HepG2 (cell line): ENCODE measurements around the gene ZNF451. TPM values are rescaled to one million over a fixed set of nuclear protein-coding genes. Genes with fewer than 3 reads are reported as not detected.

Experiments
- BCL6 ChIP-seq: IDR thresholded peaks from 2 replicates; pipeline ENCODE4 v1.6.1; 2016; ENCODE audit warnings: missing genetic modification reagents, missing compliant biosample characterization
- CBFB ChIP-seq: sonication (generic); formaldehyde crosslinking; IDR thresholded peaks from 2 replicates; pipeline ENCODE4 v1.4.0; 2020; ENCODE audit warnings: missing genetic modification reagents
- CEBPG ChIP-seq: IDR thresholded peaks from 2 replicates; pipeline ENCODE4 v1.6.1; 2016
- CREM ChIP-seq, 2 experiments: sonication (generic) in 1 of 2; formaldehyde crosslinking in 1 of 2; IDR thresholded peaks; 2 replicates each; pipeline versions ENCODE4 v1.4.0 to v1.6.1; 2016 to 2020; ENCODE audit warnings: antibody characterized with exemption in 1 of 2, mild to moderate bottlenecking in 1 of 2, missing genetic modification reagents in 1 of 2
- EP300 ChIP-seq, 3 experiments: sonication (generic) in 1 of 3; formaldehyde crosslinking in 1 of 3; IDR thresholded peaks; 2 replicates each; pipeline versions ENCODE4 v1.5.1 to v1.6.1; 2011 to 2020; ENCODE audit warnings: low read depth in 2 of 3, low read length in 2 of 3, borderline replicate concordance in 1 of 3, improper control_type of control experiment in 1 of 3, mild to moderate bottlenecking in 1 of 3, missing genetic modification reagents in 1 of 3, moderate library complexity in 1 of 3
- ERF ChIP-seq: IDR thresholded peaks from 2 replicates; pipeline ENCODE4 v1.6.1; 2018; ENCODE audit warnings: missing biosample characterization, missing genetic modification reagents
- FOSL1 ChIP-seq: sonication (generic); formaldehyde crosslinking; IDR thresholded peaks from 2 replicates; pipeline ENCODE4 v1.9.0; 2021; ENCODE audit warnings: missing genetic modification reagents, borderline replicate concordance
- HDAC1 ChIP-seq: sonication (generic); formaldehyde crosslinking; IDR thresholded peaks from 2 replicates; pipeline ENCODE4 v1.5.1; 2020; ENCODE audit warnings: mild to moderate bottlenecking, missing genetic modification reagents
- HDAC2 ChIP-seq: sonication (generic); formaldehyde crosslinking; IDR thresholded peaks from 2 replicates; pipeline ENCODE4 v1.4.0; 2020; ENCODE audit warnings: missing genetic modification reagents
- HNF4A ChIP-seq: sonication (generic); formaldehyde crosslinking; IDR thresholded peaks from 2 replicates; pipeline ENCODE4 v1.4.0; 2020; ENCODE audit warnings: missing genetic modification reagents
- HOXA3 ChIP-seq: sonication (generic); formaldehyde crosslinking; IDR thresholded peaks from 2 replicates; pipeline ENCODE4 v1.5.0; 2020; ENCODE audit warnings: missing genetic modification reagents
- MAZ ChIP-seq, 2 experiments: sonication (generic) in 1 of 2; formaldehyde crosslinking in 1 of 2; IDR thresholded peaks; 2 replicates each; pipeline versions ENCODE4 v1.5.0 to v1.6.1; 2012 to 2020; ENCODE audit warnings: low read depth in 2 of 2, mild to moderate bottlenecking in 2 of 2, borderline replicate concordance in 1 of 2, improper control_type of control experiment in 1 of 2, low read length in 1 of 2, missing genetic modification reagents in 1 of 2, moderate library complexity in 1 of 2
- NCOA2 ChIP-seq: sonication (generic); formaldehyde crosslinking; IDR thresholded peaks from 2 replicates; pipeline ENCODE4 v1.8.0; 2022; ENCODE audit warnings: inconsistent platforms
- NFIC ChIP-seq: IDR thresholded peaks from 2 replicates; pipeline ENCODE4 v1.6.1; 2012; ENCODE audit warnings: mild to moderate bottlenecking, low read length, inconsistent platforms
- NFRKB ChIP-seq: fragments of 450-650 bp; IDR thresholded peaks from 2 replicates; pipeline ENCODE4 v1.6.1; 2017
- NR2F6 ChIP-seq, 2 experiments: IDR thresholded peaks; 2 replicates each; pipeline ENCODE4 v1.6.1; 2016; ENCODE audit warnings: antibody characterized with exemption in 1 of 2, mild to moderate bottlenecking in 1 of 2
- SRF ChIP-seq: IDR thresholded peaks from 2 replicates; pipeline ENCODE4 v1.6.1; 2011; ENCODE audit warnings: mild to moderate bottlenecking, low read depth, low read length, moderate library complexity
- TCF7 ChIP-seq: sonication (generic); IDR thresholded peaks from 2 replicates; pipeline ENCODE4 v1.6.1; 2016; ENCODE audit warnings: antibody characterized with exemption, low read depth
- TEAD2 ChIP-seq: sonication (generic); formaldehyde crosslinking; IDR thresholded peaks from 2 replicates; pipeline ENCODE4 v1.9.0; 2021; ENCODE audit warnings: missing genetic modification reagents
- TEAD3 ChIP-seq: optimal IDR thresholded peaks from 2 replicates; pipeline ENCODE3; 2016; ENCODE audit warnings: borderline replicate concordance
- ZBTB7B ChIP-seq: sonication (generic); formaldehyde crosslinking; IDR thresholded peaks from 2 replicates; pipeline ENCODE4 v1.4.0; 2020; ENCODE audit warnings: missing genetic modification reagents
- ZMYM4 ChIP-seq: sonication (generic); formaldehyde crosslinking; IDR thresholded peaks from 2 replicates; pipeline ENCODE4 v1.8.1; 2023; ENCODE audit warnings: mild to moderate bottlenecking, missing genetic modification reagents
- ZNF382 ChIP-seq: sonication (generic); formaldehyde crosslinking; IDR thresholded peaks from 2 replicates; pipeline ENCODE4 v1.5.0; 2020; ENCODE audit warnings: missing genetic modification reagents, mild to moderate bottlenecking, borderline replicate concordance
- ZNF790 ChIP-seq: sonication (generic); formaldehyde crosslinking; IDR thresholded peaks from 2 replicates; pipeline ENCODE4 v1.8.0; 2022; ENCODE audit warnings: missing genetic modification reagents, mild to moderate bottlenecking, borderline replicate concordance
- polyA plus RNA-seq, 8 experiments: library from polyadenylated mRNA; depleted of rRNA in 3 of 8; stranded (reverse) in 7 of 8; unstranded in 1 of 8; fragments of >200 nt; fragmentation: Illumina TruSeq in 4 of 8; extraction: Trizol in 4 of 8; gene quantifications; 2 replicates each; pipeline versions ENCODE4 v1.2.1 to v1.2.3, GENCODE V29; 2011 to 2016; ENCODE audit warnings: low read depth in 4 of 8, missing spikeins in 1 of 8, mixed read lengths in 1 of 8; ENCODE audit not compliant: insufficient read depth in 1 of 8
- total RNA-seq, 5 experiments: library from RNA; depleted of rRNA; stranded (reverse); fragments of >200 nt; fragmentation: Illumina TruSeq; extraction: Trizol; gene quantifications; 2 replicates each; pipeline ENCODE4 v1.2.3, GENCODE V29; 2016; ENCODE audit warnings: low read depth in 1 of 5
- TF ChIP-seq, protein P1 (sequence below): IDR thresholded peaks from 2 replicates; pipeline ENCODE4 v1.6.1; 2012; ENCODE audit warnings: inconsistent platforms
- TF ChIP-seq, protein P2 (sequence below): sonication (generic); formaldehyde crosslinking; IDR thresholded peaks from 2 replicates; pipeline ENCODE4 v1.9.0; 2021; ENCODE audit warnings: missing genetic modification reagents, borderline replicate concordance
- TF ChIP-seq, protein P3 (sequence below): sonication (generic); formaldehyde crosslinking; IDR thresholded peaks from 2 replicates; pipeline ENCODE4 v1.4.0; 2020; ENCODE audit warnings: missing genetic modification reagents, borderline replicate concordance

The ZNF451 gene
- total and polyA plus RNA-seq, 2 of the 13 experiments (the other 11 are each of a cell fraction or from before 2014, with no cell fraction given), result 32.1 to 65.7 TPM

DNA sequence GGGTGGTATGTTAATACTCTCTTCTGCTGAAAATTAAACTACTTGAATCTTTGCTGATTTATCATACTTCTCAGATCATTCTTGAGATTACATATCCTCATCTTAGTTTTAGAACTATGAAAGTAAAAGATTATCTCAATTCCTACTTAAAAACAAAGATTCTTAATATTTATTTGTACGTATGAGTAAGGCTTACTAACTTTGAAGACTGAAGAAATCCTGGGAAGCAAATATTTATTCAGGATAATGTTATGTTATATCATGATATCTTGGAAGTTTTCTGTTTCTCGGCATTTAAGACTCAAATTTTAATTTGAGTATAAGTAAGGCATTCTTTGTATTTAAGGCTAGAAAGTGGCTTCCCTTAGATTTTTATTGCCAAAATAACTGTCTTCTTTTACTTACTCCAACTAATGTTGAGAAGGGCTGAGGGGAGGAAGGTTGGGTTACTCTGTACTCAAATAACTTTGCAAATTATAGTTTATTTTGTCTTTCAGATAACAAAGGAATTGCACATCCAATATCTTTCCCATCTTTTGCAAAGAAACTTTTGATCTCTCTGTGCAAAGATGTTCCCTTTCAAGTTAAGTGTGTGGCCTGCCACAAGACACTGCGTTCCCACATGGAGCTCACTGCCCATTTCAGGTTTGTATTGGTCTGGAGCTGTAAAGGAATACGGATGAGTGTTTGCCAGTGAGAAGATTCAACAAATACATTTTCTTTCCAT is 51.6 kb downstream of the ZNF451 start (continued):
- TF ChIP-seq SRF, result no peak
- TF ChIP-seq ZBTB7B (CRISPR knock-in tag), result no peak
- TF ChIP-seq HNF4A (CRISPR knock-in tag), result peak; percentile 59
- TF ChIP-seq HDAC1 (CRISPR knock-in tag), result no peak
- no peak for TF ChIP-seq HOXA3 (CRISPR knock-in tag)
- TF ChIP-seq MAZ (IDR thresholded peaks at IDR 0.05; ENCODE audit: borderline replicate concordance, low read depth, low read length), result no peak
- no peak for TF ChIP-seq MAZ (CRISPR knock-in tag; IDR thresholded peaks at IDR 0.05; ENCODE audit: low read depth)
- TF ChIP-seq CREM (IDR thresholded peaks at IDR 0.05), result peak; percentile 51; the same call in 1 of the 2 replicates
- TF ChIP-seq CREM (CRISPR knock-in tag; IDR thresholded peaks at IDR 0.05), result no peak
- TF ChIP-seq TEAD3 (CRISPR knock-in tag), result no peak
- TF ChIP-seq, protein P1, sequence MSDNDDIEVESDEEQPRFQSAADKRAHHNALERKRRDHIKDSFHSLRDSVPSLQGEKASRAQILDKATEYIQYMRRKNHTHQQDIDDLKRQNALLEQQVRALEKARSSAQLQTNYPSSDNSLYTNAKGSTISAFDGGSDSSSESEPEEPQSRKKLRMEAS, result 0 out of 2 replicates have a peak, but pooled peaks have one; percentile 35
- peak in 1 of 2 experiments; percentile 60; a peak in 1 of 4 replicates for TF ChIP-seq EP300 (IDR thresholded peaks at IDR 0.05; ENCODE audit: low read depth in 2 of 2, low read length in 2 of 2)
- no peak for TF ChIP-seq EP300 (CRISPR knock-in tag; IDR thresholded peaks at IDR 0.05; ENCODE audit: borderline replicate concordance)
- TF ChIP-seq, protein P2, sequence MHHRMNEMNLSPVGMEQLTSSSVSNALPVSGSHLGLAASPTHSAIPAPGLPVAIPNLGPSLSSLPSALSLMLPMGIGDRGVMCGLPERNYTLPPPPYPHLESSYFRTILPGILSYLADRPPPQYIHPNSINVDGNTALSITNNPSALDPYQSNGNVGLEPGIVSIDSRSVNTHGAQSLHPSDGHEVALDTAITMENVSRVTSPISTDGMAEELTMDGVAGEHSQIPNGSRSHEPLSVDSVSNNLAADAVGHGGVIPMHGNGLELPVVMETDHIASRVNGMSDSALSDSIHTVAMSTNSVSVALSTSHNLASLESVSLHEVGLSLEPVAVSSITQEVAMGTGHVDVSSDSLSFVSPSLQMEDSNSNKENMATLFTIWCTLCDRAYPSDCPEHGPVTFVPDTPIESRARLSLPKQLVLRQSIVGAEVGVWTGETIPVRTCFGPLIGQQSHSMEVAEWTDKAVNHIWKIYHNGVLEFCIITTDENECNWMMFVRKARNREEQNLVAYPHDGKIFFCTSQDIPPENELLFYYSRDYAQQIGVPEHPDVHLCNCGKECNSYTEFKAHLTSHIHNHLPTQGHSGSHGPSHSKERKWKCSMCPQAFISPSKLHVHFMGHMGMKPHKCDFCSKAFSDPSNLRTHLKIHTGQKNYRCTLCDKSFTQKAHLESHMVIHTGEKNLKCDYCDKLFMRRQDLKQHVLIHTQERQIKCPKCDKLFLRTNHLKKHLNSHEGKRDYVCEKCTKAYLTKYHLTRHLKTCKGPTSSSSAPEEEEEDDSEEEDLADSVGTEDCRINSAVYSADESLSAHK (CRISPR knock-in tag), result no peak
- TF ChIP-seq, protein P3, sequence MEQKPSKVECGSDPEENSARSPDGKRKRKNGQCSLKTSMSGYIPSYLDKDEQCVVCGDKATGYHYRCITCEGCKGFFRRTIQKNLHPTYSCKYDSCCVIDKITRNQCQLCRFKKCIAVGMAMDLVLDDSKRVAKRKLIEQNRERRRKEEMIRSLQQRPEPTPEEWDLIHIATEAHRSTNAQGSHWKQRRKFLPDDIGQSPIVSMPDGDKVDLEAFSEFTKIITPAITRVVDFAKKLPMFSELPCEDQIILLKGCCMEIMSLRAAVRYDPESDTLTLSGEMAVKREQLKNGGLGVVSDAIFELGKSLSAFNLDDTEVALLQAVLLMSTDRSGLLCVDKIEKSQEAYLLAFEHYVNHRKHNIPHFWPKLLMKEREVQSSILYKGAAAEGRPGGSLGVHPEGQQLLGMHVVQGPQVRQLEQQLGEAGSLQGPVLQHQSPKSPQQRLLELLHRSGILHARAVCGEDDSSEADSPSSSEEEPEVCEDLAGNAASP (CRISPR knock-in tag), result peak; percentile 31; the same call in 1 of the 2 replicates
- peak; percentile 19; the same call in 1 of the 2 replicates for TF ChIP-seq HDAC2
- no peak for TF ChIP-seq CEBPG (CRISPR knock-in tag)
- TF ChIP-seq NFIC, result 0 out of 2 replicates have a peak, but pooled peaks have one; percentile 31
- no peak for TF ChIP-seq FOSL1 (CRISPR knock-in tag)
- TF ChIP-seq ERF, result no peak
- peak; percentile 28 for TF ChIP-seq BCL6 (CRISPR knock-in tag)
- 0 out of 2 replicates have a peak, but pooled peaks have one; percentile 38 for TF ChIP-seq CBFB (CRISPR knock-in tag)
- no peak for TF ChIP-seq TEAD2 (CRISPR knock-in tag)
- no peak for TF ChIP-seq ZNF382
- TF ChIP-seq NR2F6 (IDR thresholded peaks at IDR 0.05), result no peak
- TF ChIP-seq NR2F6 (CRISPR knock-in tag; IDR thresholded peaks at IDR 0.05), result no peak
- no peak for TF ChIP-seq ZNF790
- TF ChIP-seq ZMYM4 (CRISPR knock-in tag), result 0 out of 2 replicates have a peak, but pooled peaks have one; percentile 25
- no peak for TF ChIP-seq NFRKB
- peak; percentile 82 for TF ChIP-seq TCF7
- TF ChIP-seq NCOA2 (CRISPR knock-in tag), result peak; percentile 65; the same call in 1 of the 2 replicates
